HCT116 (cell line): ENCODE data around the gene FGF3. TPM values are rescaled to one million over a fixed set of nuclear protein-coding genes. Genes with fewer than 3 reads are reported as not detected.

Experiments used
- ATAC-seq: fragments of 200-7000 bp; cut with Tn5 transposase; 2 replicates; pipeline ENCODE4 v1.9.1; 2020; ENCODE audit warnings: mild to moderate bottlenecking, moderate library complexity
- BruUV-seq: library from RNA; stranded (reverse); fragments of 400-500 nt; replicated peaks from 2 replicates; lab custom pipeline; 2021; lab: Mats Ljungman, UMichigan
- CTCF ChIA-PET: fragments of 300-600 bp; sonication (Branson Sonifier 250); formaldehyde crosslinking; loops from one replicate; lab custom pipeline; 2021; ENCODE audit warnings: antibody characterized with exemption; lab: Charles Lee
- POLR2A ChIA-PET: fragments of 300-600, 350-600 bp; sonication (Branson Sonifier 250); formaldehyde crosslinking; loops from one replicate; lab custom pipeline; 2021; ENCODE audit warnings: antibody characterized with exemption; lab: Charles Lee
- RAD21 ChIA-PET, 2 experiments: fragments of 300-600 bp; sonication (Branson Sonifier 250); formaldehyde crosslinking; loops; one replicate each; lab custom pipeline; 2023; ENCODE audit warnings: low total read pairs in 2 of 2; ENCODE audit not compliant: uncharacterized antibody in 2 of 2, unreplicated experiment in 2 of 2, low non-redundant PET in 1 of 2; lab: Charles Lee
- DNase-seq: peaks from one replicate; pipeline ENCODE4 v3.0.0-alpha.2; 2010; ENCODE audit warnings: low read depth, low spot score
- H2AFZ ChIP-seq: fragments of 200-600 bp; shearing (Covaris generic), sonication (generic); 2 replicates; pipeline ENCODE4 v1.6.1; 2017; ENCODE audit warnings: low read depth, mixed run types, mixed read lengths, antibody characterized with exemption, low read length; ENCODE audit not compliant: poor library complexity, severe bottlenecking
- H3K27ac ChIP-seq: 2 replicates; pipeline ENCODE4 v1.5.1; 2012; ENCODE audit warnings: low read depth, low read length
- H3K27me3 ChIP-seq: fragments of 200-600 bp; sonication (generic); 2 replicates; pipeline ENCODE4 v1.6.1; 2016; ENCODE audit warnings: mixed run types, low read length, mixed read lengths; ENCODE audit not compliant: insufficient read depth
- H3K36me3 ChIP-seq, 2 experiments: fragments of 200-500 bp in 1 of 2; fragments of 200-600 bp in 1 of 2; sonication (Bioruptor generic) in 1 of 2; sonication (generic) in 1 of 2; 2 replicates each; pipeline versions ENCODE4 v1.5.1 to v1.6.1; 2014 to 2016; ENCODE audit warnings: low read length in 2 of 2, inconsistent platforms in 1 of 2, mixed read lengths in 1 of 2, mixed run types in 1 of 2; ENCODE audit not compliant: insufficient read depth in 2 of 2, control insufficient read depth in 1 of 2
- H3K4me1 ChIP-seq, 2 experiments: fragments of 200-600 bp in 1 of 2; sonication (generic) in 1 of 2; 2 replicates each; pipeline versions ENCODE4 v1.5.1 to v1.6.1; 2012 to 2017; ENCODE audit warnings: low read length in 2 of 2, inconsistent platforms in 1 of 2, mild to moderate bottlenecking in 1 of 2, mixed read lengths in 1 of 2, mixed run types in 1 of 2, moderate library complexity in 1 of 2; ENCODE audit not compliant: insufficient read depth in 2 of 2, control insufficient read depth in 1 of 2
- H3K4me2 ChIP-seq: fragments of 200-600 bp; sonication (generic); 2 replicates; pipeline ENCODE4 v1.6.1; 2017; ENCODE audit warnings: mixed run types, low read length, mixed read lengths
- H3K4me3 ChIP-seq, 2 experiments: fragments of 200-600 bp in 1 of 2; sonication (generic) in 1 of 2; replicated peaks in 1 of 2; 2 replicates each; pipeline ENCODE4 v1.5.1; 2011 to 2016; ENCODE audit warnings: low read length in 2 of 2, control low read depth in 1 of 2, low read depth in 1 of 2, mild to moderate bottlenecking in 1 of 2, mixed read lengths in 1 of 2, mixed run types in 1 of 2
- H3K79me2 ChIP-seq: fragments of 200-600 bp; sonication (generic); 2 replicates; pipeline ENCODE4 v1.6.1; 2017; ENCODE audit warnings: mild to moderate bottlenecking, mixed run types, low read length, moderate library complexity, mixed read lengths; ENCODE audit not compliant: insufficient read depth
- H3K9ac ChIP-seq: fragments of 200-600 bp; sonication (generic); 2 replicates; pipeline ENCODE4 v1.6.1; 2016; ENCODE audit warnings: low read length, mixed read lengths
- H3K9me2 ChIP-seq: fragments of 200-600 bp; sonication (generic), shearing (Covaris generic); 2 replicates; pipeline ENCODE4 v1.6.1; 2017; ENCODE audit warnings: mixed run types, mild to moderate bottlenecking, moderate library complexity; ENCODE audit not compliant: insufficient read depth
- H3K9me3 ChIP-seq, 2 experiments: fragments of 200-500 bp in 1 of 2; fragments of 200-600 bp in 1 of 2; sonication (Bioruptor generic) in 1 of 2; sonication (generic) in 1 of 2; 2 replicates each; pipeline ENCODE4 v1.6.1; 2014 to 2017; ENCODE audit warnings: low read length in 2 of 2, mixed read lengths in 2 of 2, inconsistent platforms in 1 of 2, low read depth in 1 of 2, mild to moderate bottlenecking in 1 of 2, mixed run types in 1 of 2, moderate library complexity in 1 of 2; ENCODE audit not compliant: control insufficient read depth in 1 of 2, insufficient read depth in 1 of 2
- H4K20me1 ChIP-seq: fragments of 200-600 bp; sonication (generic), shearing (Covaris generic); 2 replicates; pipeline ENCODE4 v1.6.1; 2017; ENCODE audit warnings: mixed run types, mild to moderate bottlenecking, moderate library complexity; ENCODE audit not compliant: insufficient read depth
- CBX3 ChIP-seq: IDR thresholded peaks from 2 replicates; pipeline ENCODE4 v1.6.1; 2012; ENCODE audit warnings: low read depth
- CEBPB ChIP-seq: IDR thresholded peaks from 2 replicates; pipeline ENCODE4 v1.6.1; 2012; ENCODE audit warnings: low read depth
- ELF1 ChIP-seq: IDR thresholded peaks from 2 replicates; pipeline ENCODE4 v1.6.1; 2012; ENCODE audit warnings: low read depth, borderline replicate concordance
- EZH2 ChIP-seq: fragments of 200-600 bp; sonication (generic); IDR thresholded peaks from 2 replicates; pipeline ENCODE4 v1.6.1; 2017; ENCODE audit warnings: antibody characterized with exemption, mixed run types
- JUND ChIP-seq: IDR thresholded peaks from 2 replicates; pipeline ENCODE4 v1.6.1; 2012
- POLR2A ChIP-seq: IDR thresholded peaks from 2 replicates; pipeline ENCODE4 v1.7.0; 2011; ENCODE audit warnings: borderline replicate concordance; ENCODE audit not compliant: insufficient read depth, insufficient read length; ENCODE audit errors: extremely low read depth
- RAD21 ChIP-seq: IDR thresholded peaks from 2 replicates; pipeline ENCODE4 v1.6.1; 2012; ENCODE audit warnings: low read depth, mild to moderate bottlenecking
- SRF ChIP-seq: IDR thresholded peaks from 2 replicates; pipeline ENCODE4 v1.6.1; 2012; ENCODE audit warnings: low read depth
- ZFX ChIP-seq: fragments of 450-650 bp; IDR thresholded peaks from 2 replicates; pipeline ENCODE4 v1.6.1; 2017
- intact Hi-C: fragments of 100-400 bp; cut with micrococcal nuclease; formaldehyde crosslinking; loops from 2 replicates; pipeline ENCODE4 v1.10.0; 2022
- total RNA-seq: library from RNA; stranded (reverse); gene quantifications from one replicate; pipeline ENCODE4 v1.2.1, GENCODE V29; 2021; ENCODE audit not compliant: unreplicated experiment
- TF ChIP-seq, protein P1 (sequence below): IDR thresholded peaks from 2 replicates; pipeline ENCODE4 v1.6.1; 2012
- TF ChIP-seq, protein P2 (sequence below), 3 experiments: fragments of 200-600 bp in 1 of 3; sonication (generic) in 1 of 3; IDR thresholded peaks in 2 of 3; conservative IDR thresholded peaks in 1 of 3; 2 replicates each; pipeline ENCODE4 v1.5.1; 2012 to 2017; ENCODE audit warnings: low read depth in 2 of 3, low read length in 2 of 3, antibody characterized with exemption in 1 of 3, borderline replicate concordance in 1 of 3, control low read depth in 1 of 3, mild to moderate bottlenecking in 1 of 3, mixed read lengths in 1 of 3, mixed run types in 1 of 3, moderate library complexity in 1 of 3; ENCODE audit not compliant: insufficient read depth in 1 of 3
- TF ChIP-seq, protein P3 (sequence below): IDR thresholded peaks from 2 replicates; pipeline ENCODE4 v1.6.1; 2012; ENCODE audit warnings: low read depth
- TF ChIP-seq, protein P4 (sequence below): IDR thresholded peaks from 2 replicates; pipeline ENCODE4 v1.6.1; 2011; ENCODE audit warnings: mild to moderate bottlenecking, low read length, moderate library complexity; ENCODE audit not compliant: insufficient replicate concordance; ENCODE audit errors: extremely low read depth

FGF3 gene
- total RNA-seq, 1 experiment from 2014 or later = not detected

DNA sequence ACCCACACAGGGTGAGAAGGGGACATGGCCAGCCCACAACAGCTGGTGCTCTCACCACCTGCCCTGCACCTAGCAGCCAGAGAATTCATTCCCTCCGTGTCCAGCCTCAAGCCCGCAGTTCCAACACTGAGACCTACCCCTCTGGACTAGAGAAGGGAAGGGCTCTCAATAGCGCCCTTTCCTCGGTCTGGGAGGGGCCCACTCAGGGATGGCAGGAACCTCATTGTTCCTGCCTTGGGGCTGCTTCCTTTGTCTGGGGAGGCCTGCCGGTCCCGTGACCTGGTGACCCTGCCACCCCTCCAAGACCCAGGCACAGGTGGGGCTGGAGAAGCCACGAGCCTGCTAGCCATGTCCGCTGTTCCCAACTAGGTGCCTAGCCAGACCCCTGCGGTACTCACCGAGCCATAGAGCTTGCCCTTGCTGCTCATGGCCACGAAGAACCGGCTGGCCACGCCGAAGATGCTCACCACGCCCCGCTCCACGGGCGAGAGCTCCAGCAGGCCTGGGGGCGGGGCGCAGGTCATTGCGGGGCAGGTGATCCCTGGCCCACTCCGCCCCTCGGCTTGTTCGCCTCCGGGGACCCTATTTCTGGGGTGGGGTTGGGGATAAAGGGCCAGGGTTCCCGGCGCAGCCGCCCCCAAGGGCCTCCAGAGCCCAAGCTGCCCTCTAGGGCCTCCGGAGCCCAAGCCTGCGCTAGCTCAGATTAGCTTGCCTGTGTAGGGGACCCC lies 45.4 kb downstream of the FGF3 start:
- Histone ChIP-seq H3K4me2 (no peak overlapping the region), H3K9me2 (no peaks in the 10 kb centered on the region), H3K27me3 (no peaks in the 10 kb centered on the region), H3K4me1 (no peaks in the 10 kb centered on the region), H4K20me1 (no peaks in the 10 kb centered on the region), H3K9me3 (no peaks in the 10 kb centered on the region), H3K4me3 (no peak overlapping the region), H3K36me3 (no peaks in the 10 kb centered on the region), H3K9ac (no peak overlapping the region), H3K27ac (no peak overlapping the region), H3K79me2 (no peaks in the 10 kb centered on the region), H2AFZ (no peak overlapping the region)
- ATAC-seq (no peak), DNase-seq (no peak)
- intact Hi-C loops = no loop called here
- no peak for TF ChIP-seq RAD21
- TF ChIP-seq, protein P1, sequence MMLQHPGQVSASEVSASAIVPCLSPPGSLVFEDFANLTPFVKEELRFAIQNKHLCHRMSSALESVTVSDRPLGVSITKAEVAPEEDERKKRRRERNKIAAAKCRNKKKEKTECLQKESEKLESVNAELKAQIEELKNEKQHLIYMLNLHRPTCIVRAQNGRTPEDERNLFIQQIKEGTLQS = no peak
- no peak for TF ChIP-seq ELF1
- TF ChIP-seq, protein P2, sequence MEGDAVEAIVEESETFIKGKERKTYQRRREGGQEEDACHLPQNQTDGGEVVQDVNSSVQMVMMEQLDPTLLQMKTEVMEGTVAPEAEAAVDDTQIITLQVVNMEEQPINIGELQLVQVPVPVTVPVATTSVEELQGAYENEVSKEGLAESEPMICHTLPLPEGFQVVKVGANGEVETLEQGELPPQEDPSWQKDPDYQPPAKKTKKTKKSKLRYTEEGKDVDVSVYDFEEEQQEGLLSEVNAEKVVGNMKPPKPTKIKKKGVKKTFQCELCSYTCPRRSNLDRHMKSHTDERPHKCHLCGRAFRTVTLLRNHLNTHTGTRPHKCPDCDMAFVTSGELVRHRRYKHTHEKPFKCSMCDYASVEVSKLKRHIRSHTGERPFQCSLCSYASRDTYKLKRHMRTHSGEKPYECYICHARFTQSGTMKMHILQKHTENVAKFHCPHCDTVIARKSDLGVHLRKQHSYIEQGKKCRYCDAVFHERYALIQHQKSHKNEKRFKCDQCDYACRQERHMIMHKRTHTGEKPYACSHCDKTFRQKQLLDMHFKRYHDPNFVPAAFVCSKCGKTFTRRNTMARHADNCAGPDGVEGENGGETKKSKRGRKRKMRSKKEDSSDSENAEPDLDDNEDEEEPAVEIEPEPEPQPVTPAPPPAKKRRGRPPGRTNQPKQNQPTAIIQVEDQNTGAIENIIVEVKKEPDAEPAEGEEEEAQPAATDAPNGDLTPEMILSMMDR (IDR thresholded peaks at IDR 0.05 in 2 of 3, conservative IDR thresholded peaks at IDR 0.05 in 1 of 3; ENCODE audit: borderline replicate concordance in 1 of 3, insufficient read depth in 1 of 3, low read depth in 2 of 3, low read length in 2 of 3) = no peak
- no peak for TF ChIP-seq EZH2
- no peak for TF ChIP-seq CEBPB
- TF ChIP-seq SRF = no peak
- no peak for TF ChIP-seq ZFX
- TF ChIP-seq, protein P3, sequence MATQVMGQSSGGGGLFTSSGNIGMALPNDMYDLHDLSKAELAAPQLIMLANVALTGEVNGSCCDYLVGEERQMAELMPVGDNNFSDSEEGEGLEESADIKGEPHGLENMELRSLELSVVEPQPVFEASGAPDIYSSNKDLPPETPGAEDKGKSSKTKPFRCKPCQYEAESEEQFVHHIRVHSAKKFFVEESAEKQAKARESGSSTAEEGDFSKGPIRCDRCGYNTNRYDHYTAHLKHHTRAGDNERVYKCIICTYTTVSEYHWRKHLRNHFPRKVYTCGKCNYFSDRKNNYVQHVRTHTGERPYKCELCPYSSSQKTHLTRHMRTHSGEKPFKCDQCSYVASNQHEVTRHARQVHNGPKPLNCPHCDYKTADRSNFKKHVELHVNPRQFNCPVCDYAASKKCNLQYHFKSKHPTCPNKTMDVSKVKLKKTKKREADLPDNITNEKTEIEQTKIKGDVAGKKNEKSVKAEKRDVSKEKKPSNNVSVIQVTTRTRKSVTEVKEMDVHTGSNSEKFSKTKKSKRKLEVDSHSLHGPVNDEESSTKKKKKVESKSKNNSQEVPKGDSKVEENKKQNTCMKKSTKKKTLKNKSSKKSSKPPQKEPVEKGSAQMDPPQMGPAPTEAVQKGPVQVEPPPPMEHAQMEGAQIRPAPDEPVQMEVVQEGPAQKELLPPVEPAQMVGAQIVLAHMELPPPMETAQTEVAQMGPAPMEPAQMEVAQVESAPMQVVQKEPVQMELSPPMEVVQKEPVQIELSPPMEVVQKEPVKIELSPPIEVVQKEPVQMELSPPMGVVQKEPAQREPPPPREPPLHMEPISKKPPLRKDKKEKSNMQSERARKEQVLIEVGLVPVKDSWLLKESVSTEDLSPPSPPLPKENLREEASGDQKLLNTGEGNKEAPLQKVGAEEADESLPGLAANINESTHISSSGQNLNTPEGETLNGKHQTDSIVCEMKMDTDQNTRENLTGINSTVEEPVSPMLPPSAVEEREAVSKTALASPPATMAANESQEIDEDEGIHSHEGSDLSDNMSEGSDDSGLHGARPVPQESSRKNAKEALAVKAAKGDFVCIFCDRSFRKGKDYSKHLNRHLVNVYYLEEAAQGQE = no peak
- TF ChIP-seq POLR2A = no peak
- TF ChIP-seq, protein P4, sequence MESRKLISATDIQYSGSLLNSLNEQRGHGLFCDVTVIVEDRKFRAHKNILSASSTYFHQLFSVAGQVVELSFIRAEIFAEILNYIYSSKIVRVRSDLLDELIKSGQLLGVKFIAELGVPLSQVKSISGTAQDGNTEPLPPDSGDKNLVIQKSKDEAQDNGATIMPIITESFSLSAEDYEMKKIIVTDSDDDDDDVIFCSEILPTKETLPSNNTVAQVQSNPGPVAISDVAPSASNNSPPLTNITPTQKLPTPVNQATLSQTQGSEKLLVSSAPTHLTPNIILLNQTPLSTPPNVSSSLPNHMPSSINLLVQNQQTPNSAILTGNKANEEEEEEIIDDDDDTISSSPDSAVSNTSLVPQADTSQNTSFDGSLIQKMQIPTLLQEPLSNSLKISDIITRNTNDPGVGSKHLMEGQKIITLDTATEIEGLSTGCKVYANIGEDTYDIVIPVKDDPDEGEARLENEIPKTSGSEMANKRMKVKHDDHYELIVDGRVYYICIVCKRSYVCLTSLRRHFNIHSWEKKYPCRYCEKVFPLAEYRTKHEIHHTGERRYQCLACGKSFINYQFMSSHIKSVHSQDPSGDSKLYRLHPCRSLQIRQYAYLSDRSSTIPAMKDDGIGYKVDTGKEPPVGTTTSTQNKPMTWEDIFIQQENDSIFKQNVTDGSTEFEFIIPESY = no peak
- no peak for TF ChIP-seq CBX3
- TF ChIP-seq JUND = no peak
- ChIA-PET RAD21 (no interaction called here), CTCF (no interaction called here), POLR2A (no interaction called here)
- BruUV-seq = no TSS peak
